MM.1S (cell line): ENCODE measurements around the gene CLEC16A.

Experiments used
- EZH2 ChIP-seq: fragments of 300-600 bp; sonication (generic); optimal IDR thresholded peaks from 2 replicates; pipeline ENCODE3; 2017; ENCODE audit warnings: low read depth, mild to moderate bottlenecking, antibody characterized with exemption, low read length, mixed read lengths
- TF ChIP-seq, protein P1 (sequence below): fragments of 300-600 bp; sonication (generic); IDR thresholded peaks from 2 replicates; pipeline ENCODE4 v1.5.1; 2016; ENCODE audit warnings: antibody characterized with exemption, low read length, mixed read lengths

DNA sequence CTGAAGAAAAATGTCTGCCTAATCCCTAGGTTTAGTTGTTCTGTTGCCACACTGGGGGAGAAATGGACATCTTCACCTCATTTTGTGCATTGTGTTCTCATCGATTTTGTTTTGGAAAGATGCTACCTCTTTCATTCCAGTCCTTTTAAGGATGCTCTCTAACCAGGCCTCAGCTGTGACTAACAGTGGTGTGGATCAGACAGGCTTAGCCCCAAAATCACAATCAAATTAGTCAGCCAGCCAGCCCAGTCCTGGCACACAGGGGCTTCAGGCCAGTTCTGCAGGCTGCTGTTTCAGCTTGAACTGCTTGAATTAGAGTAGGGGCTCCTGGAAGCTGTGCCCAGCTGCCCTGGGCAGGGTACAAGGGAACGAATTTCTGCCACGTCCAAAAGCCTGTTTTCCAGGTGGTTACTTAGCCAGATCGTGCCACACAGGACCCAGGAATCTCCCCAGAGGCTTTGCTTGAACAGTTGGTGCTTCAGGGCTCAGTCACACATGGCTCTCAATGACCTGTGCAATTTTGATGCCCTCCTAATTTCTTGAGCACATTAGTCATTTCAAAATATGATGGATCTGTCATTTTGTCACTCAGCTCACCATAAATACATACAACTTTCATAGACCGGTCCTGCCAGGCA lies 60.7 kb downstream of the CLEC16A start:
- TF ChIP-seq, protein P1, sequence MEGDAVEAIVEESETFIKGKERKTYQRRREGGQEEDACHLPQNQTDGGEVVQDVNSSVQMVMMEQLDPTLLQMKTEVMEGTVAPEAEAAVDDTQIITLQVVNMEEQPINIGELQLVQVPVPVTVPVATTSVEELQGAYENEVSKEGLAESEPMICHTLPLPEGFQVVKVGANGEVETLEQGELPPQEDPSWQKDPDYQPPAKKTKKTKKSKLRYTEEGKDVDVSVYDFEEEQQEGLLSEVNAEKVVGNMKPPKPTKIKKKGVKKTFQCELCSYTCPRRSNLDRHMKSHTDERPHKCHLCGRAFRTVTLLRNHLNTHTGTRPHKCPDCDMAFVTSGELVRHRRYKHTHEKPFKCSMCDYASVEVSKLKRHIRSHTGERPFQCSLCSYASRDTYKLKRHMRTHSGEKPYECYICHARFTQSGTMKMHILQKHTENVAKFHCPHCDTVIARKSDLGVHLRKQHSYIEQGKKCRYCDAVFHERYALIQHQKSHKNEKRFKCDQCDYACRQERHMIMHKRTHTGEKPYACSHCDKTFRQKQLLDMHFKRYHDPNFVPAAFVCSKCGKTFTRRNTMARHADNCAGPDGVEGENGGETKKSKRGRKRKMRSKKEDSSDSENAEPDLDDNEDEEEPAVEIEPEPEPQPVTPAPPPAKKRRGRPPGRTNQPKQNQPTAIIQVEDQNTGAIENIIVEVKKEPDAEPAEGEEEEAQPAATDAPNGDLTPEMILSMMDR: no peak
- no peak for TF ChIP-seq EZH2
